COLO829 (cell line): ENCODE results near the gene CD81.

ENCODE experiments used
- DNase-seq: peaks from one replicate; pipeline ENCODE4 v3.0.0; 2012; ENCODE audit warnings: low spot score

CD81 gene

GRCh38 chr11:2436521-2437031, 59.5 kb downstream of the CD81 start:
- no peak for DNase-seq

- DNase-seq = no peak
These were observed 60.4 kb downstream of the CD81 start for GRCh38 chr11:2437516-2437915.

GRCh38 chr11:2439820-2440219, 62.7 kb downstream of the CD81 start:
- no peak for DNase-seq

- no peak for DNase-seq
These were observed 63.5 kb downstream of the CD81 start for GRCh38 chr11:2440646-2441045.

- no peak for DNase-seq
These were observed 64.1 kb downstream of the CD81 start for GRCh38 chr11:2441171-2441570.

GRCh38 chr11:2442589-2442988, 65.5 kb downstream of the CD81 start:
- no peak for DNase-seq

- DNase-seq = no peak
These were observed 66.3 kb downstream of the CD81 start for GRCh38 chr11:2443406-2443805.

GRCh38 chr11:2443881-2444820, 67.0 kb downstream of the CD81 start, which contains the start of gene TRPM5:
Gene TRPM5, minus strand, starts transcription at chr11:2444514. Its CDS starts 21,478 bp downstream, at chr11:2423036.
- no peak for DNase-seq

GRCh38 chr11:2444821-2445745, 68.0 kb downstream of the CD81 start, which contains the start of gene KCNQ1:
Gene KCNQ1, plus strand, starts transcription at chr11:2445008. Its CDS starts 91 bp downstream, at chr11:2445099.
- DNase-seq = no peak

GRCh38 chr11:2445746-2446551, 68.8 kb downstream of the CD81 start:
- no peak for DNase-seq

GRCh38 chr11:2446590-2447252, 69.6 kb downstream of the CD81 start:
- DNase-seq = no peak
